Retinal pigment epithelial cell (primary cell): ENCODE data around the gene PAMR1.

Experiments used
- DNase-seq: peaks from one replicate; pipeline ENCODE4 v3.0.0-alpha.2; 2010; ENCODE audit warnings: low read depth
- H3K4me3 ChIP-seq: 2 replicates; pipeline ENCODE4 v1.5.1; 2011; ENCODE audit warnings: mild to moderate bottlenecking, low read length, control low read depth, moderate library complexity
- TF ChIP-seq, protein P1 (sequence below): conservative IDR thresholded peaks from 2 replicates; pipeline ENCODE4 v1.5.1; 2011; ENCODE audit warnings: low read depth, low read length, control low read depth, inconsistent platforms

Gene PAMR1

DNA sequence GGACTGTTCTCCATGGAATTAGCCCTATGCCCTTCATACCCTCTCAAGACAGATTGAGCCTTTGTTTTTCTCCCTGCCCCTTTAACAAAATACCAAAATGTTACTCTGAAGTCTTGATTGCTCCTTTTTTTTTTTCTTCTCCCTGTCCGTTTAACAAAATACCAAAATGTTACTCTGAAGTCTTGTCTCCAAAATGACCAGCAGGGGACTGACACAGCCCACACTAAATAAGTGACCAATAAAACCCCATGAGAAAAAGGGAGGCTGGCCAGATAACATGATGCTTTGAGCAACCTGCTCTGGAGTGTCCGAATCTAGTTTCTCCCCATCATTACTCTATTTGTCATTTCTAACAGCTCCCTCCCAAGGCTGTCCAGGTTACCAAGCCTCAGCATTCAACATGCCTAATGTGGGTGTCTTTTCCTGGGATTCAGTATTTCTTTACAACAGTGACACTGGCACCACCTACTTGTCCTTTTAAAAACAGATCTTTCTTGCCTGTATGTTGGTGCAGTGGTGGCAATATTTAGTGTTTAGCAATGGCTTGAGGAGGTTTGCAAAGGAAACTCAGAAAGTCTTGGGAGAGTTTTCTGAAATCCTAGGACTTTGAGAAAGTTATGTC, 63.4 kb downstream of the PAMR1 start:
- H3K4me3 ChIP-seq = no peak overlapping the region
- TF ChIP-seq, protein P1, sequence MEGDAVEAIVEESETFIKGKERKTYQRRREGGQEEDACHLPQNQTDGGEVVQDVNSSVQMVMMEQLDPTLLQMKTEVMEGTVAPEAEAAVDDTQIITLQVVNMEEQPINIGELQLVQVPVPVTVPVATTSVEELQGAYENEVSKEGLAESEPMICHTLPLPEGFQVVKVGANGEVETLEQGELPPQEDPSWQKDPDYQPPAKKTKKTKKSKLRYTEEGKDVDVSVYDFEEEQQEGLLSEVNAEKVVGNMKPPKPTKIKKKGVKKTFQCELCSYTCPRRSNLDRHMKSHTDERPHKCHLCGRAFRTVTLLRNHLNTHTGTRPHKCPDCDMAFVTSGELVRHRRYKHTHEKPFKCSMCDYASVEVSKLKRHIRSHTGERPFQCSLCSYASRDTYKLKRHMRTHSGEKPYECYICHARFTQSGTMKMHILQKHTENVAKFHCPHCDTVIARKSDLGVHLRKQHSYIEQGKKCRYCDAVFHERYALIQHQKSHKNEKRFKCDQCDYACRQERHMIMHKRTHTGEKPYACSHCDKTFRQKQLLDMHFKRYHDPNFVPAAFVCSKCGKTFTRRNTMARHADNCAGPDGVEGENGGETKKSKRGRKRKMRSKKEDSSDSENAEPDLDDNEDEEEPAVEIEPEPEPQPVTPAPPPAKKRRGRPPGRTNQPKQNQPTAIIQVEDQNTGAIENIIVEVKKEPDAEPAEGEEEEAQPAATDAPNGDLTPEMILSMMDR = peak; percentile 1
- DNase-seq = no peak

DNA sequence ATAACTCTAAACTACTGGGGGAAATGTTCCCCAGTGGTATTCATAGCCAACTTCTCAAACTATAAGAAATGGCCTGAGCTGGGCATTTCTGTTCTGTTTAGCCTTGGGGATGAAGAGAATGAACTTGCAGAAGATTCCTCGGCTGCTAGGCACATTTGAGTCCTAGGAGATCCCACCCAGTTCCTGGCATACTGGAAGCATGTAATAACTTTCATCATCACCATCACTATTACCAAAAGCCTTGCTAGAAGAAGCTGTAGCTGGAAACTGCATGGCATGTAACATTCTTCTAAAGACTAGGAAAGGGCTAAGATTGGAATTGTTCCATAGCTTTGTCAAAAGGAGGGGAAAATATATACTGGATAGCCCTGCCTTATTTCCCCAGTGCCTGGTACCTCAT, 65.9 kb downstream of the PAMR1 start:
- DNase-seq = no peak
- no peak overlapping the region for H3K4me3 ChIP-seq
- TF ChIP-seq, protein P1 = no peak

DNA sequence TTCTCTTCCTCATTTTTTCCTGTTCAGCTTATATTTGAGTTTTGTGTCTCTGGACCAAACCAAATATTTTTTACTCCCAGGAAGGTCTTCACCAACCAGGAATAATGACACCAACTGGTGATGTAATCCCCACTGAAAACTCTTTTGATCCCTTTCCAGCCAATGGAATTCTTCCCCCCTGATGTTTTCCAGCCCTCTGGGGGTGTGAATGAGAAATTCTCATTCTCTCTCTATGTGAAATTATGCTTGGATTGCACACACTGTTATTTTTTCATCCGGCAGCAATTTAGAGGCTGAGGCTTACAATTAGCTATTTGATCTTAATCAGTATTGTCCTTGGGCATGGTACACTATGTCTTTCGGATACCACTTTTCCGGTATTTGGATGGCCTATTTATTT, 66.6 kb downstream of the PAMR1 start:
- no peak overlapping the region for H3K4me3 ChIP-seq
- no peak for DNase-seq
- TF ChIP-seq, protein P1 = no peak

DNA sequence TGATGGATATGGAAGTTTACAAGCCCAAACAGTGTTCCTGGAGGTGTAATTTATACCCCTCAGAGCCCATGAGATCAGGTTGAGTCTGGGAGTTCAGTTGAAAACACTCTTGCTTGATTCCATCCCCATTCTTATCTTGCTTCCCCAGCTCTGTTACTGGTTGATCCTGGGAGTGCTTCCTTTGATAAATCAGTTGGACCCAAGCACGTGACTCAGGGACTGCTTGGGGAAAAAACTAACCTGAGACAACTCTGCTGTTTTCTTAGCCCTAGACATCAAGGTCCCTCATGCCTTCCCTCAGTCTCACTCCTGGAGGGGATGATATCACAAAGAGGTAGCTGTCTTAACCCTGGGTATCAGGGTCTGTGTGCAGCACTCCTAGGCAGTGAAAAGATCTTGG, 71.1 kb downstream of the PAMR1 start:
- TF ChIP-seq, protein P1 = no peak
- no peak for DNase-seq

DNA sequence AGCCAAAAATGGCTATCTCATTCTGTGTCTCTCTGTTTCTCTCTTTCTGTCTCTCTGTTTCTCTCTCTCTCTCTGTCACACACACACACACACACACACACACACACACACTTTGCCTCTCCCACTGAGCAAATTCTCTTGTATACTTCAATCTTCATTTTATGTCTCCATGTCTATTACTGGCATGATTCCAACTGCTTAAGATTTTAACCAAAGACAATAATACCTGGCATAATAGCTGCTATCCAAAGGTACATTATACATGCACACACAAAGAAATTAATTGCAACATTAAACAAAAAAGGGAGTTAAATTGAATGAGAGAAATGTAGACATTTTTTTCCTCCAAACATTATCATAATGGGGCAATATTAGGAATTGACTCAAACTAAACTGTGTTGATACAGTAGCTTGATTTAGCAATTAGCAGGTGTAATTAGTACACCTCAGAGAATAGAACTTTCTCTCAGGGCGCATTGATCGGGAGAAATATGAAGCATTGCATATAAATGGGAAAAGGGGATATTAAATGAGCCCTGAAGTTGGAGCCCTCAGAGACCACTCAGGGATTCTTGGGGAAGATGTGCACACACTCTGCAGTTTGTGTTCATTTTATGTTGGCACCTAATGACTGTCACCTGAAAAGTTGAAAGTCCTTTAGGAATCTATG, 88.7 kb downstream of the PAMR1 start:
- no peak overlapping the region for H3K4me3 ChIP-seq
- DNase-seq = no peak
- TF ChIP-seq, protein P1 = no peak

More for the DNA sequence above, 71.1 kb downstream of the PAMR1 start:
- H3K4me3 ChIP-seq = no peak overlapping the region

DNA sequence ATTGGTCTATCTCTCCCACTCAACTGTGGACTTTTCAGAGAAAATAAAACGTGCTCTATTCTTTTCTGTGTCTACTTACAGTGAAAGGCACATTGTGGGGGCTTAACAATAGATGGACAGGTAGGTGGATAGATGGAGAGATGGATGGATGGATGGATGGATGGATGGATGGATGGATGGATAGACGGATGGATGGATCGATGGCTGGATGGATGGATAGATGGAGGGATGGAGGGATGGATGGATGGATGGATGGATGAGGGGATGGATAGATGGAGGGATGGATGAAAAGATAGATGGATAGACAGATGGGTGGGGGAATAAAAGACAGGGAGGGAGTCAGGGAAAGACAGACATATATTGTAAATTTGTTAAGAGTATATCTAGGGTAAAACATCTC, 91.8 kb downstream of the PAMR1 start:
- DNase-seq = no peak
- H3K4me3 ChIP-seq = no peak overlapping the region
- TF ChIP-seq, protein P1 = no peak

DNA sequence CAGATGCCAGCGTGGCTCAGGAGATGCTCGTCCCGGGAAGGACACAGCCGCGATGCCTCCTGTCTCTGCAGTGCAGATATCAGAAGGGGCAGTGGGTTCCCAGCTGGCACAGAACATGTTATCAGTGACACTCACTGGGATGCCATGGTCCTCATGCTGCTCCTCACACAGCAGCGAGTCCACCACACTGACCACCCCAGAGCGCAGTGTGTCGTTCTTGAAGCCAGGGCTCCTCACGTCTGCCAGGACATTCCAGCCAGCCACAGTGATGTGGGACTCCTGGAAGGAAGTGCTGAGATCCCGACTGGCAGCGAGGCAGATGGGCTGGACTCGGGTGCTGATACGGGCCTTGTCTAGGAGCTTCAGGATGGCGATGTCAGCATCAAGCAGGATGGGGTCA, 93.0 kb downstream of the PAMR1 start:
- no peak overlapping the region for H3K4me3 ChIP-seq
- DNase-seq = no peak
- TF ChIP-seq, protein P1 = no peak
